ENCODE data around the gene DCP2. TPM values are rescaled to one million over a fixed set of nuclear protein-coding genes. Genes with fewer than 3 reads are reported as not detected.

The DCP2 gene
- total RNA-seq, 1 experiment from 2014 or later, result 186 TPM

DNA sequence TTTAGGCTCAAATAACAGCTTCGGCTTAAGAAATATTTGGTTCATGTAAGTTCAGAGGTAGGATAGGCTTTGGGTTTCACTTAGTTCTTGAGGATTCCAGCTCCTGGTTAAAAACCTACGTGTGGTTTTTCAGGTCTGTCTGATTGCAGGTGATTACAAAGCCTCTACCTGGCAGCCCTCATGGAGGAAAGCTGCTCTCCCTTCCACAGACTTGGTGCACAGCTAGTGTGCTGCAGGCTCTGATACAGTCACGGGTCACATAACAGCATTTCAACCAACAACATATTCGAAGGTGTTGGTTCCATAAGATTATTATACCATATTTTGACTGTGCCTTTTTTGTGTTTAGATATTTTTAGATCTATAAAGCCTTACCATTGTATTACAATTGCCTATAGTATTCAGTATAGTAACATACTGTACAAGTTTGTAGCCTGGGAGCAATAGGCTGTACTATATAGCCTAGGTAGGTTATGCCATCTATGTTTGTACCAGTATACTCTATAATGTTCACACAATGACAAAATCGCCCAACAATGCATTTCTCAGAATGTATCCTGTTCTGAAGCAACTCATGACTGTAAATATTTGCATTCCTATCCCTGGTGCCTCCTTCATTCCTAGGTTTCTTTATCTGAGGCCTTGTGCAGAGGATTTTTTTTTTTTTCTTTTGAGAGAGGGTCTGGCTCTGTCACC lies 8.0 kb upstream of the DCP2 start:
- POLR2A ChIA-PET, result interaction anchor here (0.6 to 2.4 kb wide), 2 partner anchors 8 to 179 kb away, joined by 4 to 9 read pairs; partner anchors contain the start of gene DCP2
- no peak for TF ChIP-seq FOXP1 (CRISPR knock-in tag; IDR thresholded peaks at IDR 0.05; ENCODE audit: borderline replicate concordance)
- TF ChIP-seq, protein P1, sequence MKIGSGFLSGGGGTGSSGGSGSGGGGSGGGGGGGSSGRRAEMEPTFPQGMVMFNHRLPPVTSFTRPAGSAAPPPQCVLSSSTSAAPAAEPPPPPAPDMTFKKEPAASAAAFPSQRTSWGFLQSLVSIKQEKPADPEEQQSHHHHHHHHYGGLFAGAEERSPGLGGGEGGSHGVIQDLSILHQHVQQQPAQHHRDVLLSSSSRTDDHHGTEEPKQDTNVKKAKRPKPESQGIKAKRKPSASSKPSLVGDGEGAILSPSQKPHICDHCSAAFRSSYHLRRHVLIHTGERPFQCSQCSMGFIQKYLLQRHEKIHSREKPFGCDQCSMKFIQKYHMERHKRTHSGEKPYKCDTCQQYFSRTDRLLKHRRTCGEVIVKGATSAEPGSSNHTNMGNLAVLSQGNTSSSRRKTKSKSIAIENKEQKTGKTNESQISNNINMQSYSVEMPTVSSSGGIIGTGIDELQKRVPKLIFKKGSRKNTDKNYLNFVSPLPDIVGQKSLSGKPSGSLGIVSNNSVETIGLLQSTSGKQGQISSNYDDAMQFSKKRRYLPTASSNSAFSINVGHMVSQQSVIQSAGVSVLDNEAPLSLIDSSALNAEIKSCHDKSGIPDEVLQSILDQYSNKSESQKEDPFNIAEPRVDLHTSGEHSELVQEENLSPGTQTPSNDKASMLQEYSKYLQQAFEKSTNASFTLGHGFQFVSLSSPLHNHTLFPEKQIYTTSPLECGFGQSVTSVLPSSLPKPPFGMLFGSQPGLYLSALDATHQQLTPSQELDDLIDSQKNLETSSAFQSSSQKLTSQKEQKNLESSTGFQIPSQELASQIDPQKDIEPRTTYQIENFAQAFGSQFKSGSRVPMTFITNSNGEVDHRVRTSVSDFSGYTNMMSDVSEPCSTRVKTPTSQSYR (CRISPR knock-in tag; IDR thresholded peaks at IDR 0.05), result no peak
- TF ChIP-seq JUN (CRISPR knock-in tag; IDR thresholded peaks at IDR 0.05), result no peak
- TF ChIP-seq ZNF138 (CRISPR knock-in tag; conservative IDR thresholded peaks at IDR 0.05), result no peak
- TF ChIP-seq NFYB (CRISPR knock-in tag; conservative IDR thresholded peaks at IDR 0.05; ENCODE audit: low read depth), result no peak
- TF ChIP-seq GABPB1 (CRISPR knock-in tag; IDR thresholded peaks at IDR 0.05), result peak; percentile 33; the same call in 1 of the 2 replicates
- Mint-ChIP-seq H3K9me3 (no peaks in the 10 kb centered on the region), H3K4me3 (no peak overlapping the region), H3K27me3 (ENCODE audit: low read depth) (no peaks in the 10 kb centered on the region), H3K4me1 (peaks cover 36% of the 10 kb centered on the region), H3K36me3 (no peaks in the 10 kb centered on the region), H3K27ac (peak overlapping the region; percentile 71)
- CTCF ChIA-PET, result interaction anchor here (1.5 to 1.8 kb wide), 2 partner anchors 8 to 28 kb away, joined by 5 to 6 read pairs; partner anchors contain the start of gene DCP2
- DNase-seq (ENCODE audit: low spot score) (no peak), ATAC-seq (no peak)

DNA sequence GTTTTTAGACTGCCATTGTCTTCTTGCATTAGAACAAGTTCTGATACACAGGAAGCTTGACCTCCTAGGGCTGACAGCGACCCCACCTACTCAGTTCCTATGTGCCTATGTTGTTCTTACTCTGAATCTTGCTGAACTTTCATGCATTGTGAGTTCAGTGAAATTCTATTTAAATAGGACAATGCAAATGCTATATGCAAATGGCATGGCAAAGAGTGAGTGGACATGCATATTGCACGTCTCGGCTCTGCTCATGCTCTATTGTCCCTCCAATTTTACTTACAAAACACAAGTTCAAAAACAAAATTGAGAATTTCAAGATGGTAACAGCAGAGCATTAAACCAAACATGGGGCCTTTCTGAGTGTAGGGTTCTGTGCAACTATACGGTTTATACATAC lies 5.3 kb upstream of the DCP2 start:
- no peaks in the 10 kb centered on the region for H3K9me3 Mint-ChIP-seq
- DNase-seq (ENCODE audit: low spot score) (no peak), ATAC-seq (no peak)
- H3K4me3 Mint-ChIP-seq, result no peak overlapping the region
- H3K4me1 Mint-ChIP-seq, result peaks cover 43% of the 10 kb centered on the region
- ChIA-PET CTCF (no interaction called here), POLR2A (no interaction called here)
- no peak overlapping the region for H3K27ac Mint-ChIP-seq
- no peaks in the 10 kb centered on the region for H3K36me3 Mint-ChIP-seq
- no peaks in the 10 kb centered on the region for H3K27me3 Mint-ChIP-seq (ENCODE audit: low read depth)
- TF ChIP-seq, protein P2, sequence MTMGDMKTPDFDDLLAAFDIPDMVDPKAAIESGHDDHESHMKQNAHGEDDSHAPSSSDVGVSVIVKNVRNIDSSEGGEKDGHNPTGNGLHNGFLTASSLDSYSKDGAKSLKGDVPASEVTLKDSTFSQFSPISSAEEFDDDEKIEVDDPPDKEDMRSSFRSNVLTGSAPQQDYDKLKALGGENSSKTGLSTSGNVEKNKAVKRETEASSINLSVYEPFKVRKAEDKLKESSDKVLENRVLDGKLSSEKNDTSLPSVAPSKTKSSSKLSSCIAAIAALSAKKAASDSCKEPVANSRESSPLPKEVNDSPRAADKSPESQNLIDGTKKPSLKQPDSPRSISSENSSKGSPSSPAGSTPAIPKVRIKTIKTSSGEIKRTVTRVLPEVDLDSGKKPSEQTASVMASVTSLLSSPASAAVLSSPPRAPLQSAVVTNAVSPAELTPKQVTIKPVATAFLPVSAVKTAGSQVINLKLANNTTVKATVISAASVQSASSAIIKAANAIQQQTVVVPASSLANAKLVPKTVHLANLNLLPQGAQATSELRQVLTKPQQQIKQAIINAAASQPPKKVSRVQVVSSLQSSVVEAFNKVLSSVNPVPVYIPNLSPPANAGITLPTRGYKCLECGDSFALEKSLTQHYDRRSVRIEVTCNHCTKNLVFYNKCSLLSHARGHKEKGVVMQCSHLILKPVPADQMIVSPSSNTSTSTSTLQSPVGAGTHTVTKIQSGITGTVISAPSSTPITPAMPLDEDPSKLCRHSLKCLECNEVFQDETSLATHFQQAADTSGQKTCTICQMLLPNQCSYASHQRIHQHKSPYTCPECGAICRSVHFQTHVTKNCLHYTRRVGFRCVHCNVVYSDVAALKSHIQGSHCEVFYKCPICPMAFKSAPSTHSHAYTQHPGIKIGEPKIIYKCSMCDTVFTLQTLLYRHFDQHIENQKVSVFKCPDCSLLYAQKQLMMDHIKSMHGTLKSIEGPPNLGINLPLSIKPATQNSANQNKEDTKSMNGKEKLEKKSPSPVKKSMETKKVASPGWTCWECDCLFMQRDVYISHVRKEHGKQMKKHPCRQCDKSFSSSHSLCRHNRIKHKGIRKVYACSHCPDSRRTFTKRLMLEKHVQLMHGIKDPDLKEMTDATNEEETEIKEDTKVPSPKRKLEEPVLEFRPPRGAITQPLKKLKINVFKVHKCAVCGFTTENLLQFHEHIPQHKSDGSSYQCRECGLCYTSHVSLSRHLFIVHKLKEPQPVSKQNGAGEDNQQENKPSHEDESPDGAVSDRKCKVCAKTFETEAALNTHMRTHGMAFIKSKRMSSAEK (CRISPR knock-in tag; IDR thresholded peaks at IDR 0.05; ENCODE audit: borderline replicate concordance), result no peak
- TF ChIP-seq, protein P1 (CRISPR knock-in tag; IDR thresholded peaks at IDR 0.05), result no peak
- no peak for TF ChIP-seq ZNF263 (CRISPR knock-in tag; IDR thresholded peaks at IDR 0.05; ENCODE audit: low read depth)
- TF ChIP-seq, protein P3, sequence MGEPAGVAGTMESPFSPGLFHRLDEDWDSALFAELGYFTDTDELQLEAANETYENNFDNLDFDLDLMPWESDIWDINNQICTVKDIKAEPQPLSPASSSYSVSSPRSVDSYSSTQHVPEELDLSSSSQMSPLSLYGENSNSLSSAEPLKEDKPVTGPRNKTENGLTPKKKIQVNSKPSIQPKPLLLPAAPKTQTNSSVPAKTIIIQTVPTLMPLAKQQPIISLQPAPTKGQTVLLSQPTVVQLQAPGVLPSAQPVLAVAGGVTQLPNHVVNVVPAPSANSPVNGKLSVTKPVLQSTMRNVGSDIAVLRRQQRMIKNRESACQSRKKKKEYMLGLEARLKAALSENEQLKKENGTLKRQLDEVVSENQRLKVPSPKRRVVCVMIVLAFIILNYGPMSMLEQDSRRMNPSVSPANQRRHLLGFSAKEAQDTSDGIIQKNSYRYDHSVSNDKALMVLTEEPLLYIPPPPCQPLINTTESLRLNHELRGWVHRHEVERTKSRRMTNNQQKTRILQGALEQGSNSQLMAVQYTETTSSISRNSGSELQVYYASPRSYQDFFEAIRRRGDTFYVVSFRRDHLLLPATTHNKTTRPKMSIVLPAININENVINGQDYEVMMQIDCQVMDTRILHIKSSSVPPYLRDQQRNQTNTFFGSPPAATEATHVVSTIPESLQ (CRISPR knock-in tag; IDR thresholded peaks at IDR 0.05), result no peak
- TF ChIP-seq, protein P4, sequence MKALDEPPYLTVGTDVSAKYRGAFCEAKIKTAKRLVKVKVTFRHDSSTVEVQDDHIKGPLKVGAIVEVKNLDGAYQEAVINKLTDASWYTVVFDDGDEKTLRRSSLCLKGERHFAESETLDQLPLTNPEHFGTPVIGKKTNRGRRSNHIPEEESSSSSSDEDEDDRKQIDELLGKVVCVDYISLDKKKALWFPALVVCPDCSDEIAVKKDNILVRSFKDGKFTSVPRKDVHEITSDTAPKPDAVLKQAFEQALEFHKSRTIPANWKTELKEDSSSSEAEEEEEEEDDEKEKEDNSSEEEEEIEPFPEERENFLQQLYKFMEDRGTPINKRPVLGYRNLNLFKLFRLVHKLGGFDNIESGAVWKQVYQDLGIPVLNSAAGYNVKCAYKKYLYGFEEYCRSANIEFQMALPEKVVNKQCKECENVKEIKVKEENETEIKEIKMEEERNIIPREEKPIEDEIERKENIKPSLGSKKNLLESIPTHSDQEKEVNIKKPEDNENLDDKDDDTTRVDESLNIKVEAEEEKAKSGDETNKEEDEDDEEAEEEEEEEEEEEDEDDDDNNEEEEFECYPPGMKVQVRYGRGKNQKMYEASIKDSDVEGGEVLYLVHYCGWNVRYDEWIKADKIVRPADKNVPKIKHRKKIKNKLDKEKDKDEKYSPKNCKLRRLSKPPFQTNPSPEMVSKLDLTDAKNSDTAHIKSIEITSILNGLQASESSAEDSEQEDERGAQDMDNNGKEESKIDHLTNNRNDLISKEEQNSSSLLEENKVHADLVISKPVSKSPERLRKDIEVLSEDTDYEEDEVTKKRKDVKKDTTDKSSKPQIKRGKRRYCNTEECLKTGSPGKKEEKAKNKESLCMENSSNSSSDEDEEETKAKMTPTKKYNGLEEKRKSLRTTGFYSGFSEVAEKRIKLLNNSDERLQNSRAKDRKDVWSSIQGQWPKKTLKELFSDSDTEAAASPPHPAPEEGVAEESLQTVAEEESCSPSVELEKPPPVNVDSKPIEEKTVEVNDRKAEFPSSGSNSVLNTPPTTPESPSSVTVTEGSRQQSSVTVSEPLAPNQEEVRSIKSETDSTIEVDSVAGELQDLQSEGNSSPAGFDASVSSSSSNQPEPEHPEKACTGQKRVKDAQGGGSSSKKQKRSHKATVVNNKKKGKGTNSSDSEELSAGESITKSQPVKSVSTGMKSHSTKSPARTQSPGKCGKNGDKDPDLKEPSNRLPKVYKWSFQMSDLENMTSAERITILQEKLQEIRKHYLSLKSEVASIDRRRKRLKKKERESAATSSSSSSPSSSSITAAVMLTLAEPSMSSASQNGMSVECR (CRISPR knock-in tag; IDR thresholded peaks at IDR 0.05; ENCODE audit: borderline replicate concordance), result no peak
- TF ChIP-seq, protein P5, sequence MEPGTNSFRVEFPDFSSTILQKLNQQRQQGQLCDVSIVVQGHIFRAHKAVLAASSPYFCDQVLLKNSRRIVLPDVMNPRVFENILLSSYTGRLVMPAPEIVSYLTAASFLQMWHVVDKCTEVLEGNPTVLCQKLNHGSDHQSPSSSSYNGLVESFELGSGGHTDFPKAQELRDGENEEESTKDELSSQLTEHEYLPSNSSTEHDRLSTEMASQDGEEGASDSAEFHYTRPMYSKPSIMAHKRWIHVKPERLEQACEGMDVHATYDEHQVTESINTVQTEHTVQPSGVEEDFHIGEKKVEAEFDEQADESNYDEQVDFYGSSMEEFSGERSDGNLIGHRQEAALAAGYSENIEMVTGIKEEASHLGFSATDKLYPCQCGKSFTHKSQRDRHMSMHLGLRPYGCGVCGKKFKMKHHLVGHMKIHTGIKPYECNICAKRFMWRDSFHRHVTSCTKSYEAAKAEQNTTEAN (CRISPR knock-in tag; IDR thresholded peaks at IDR 0.05), result no peak
- TF ChIP-seq TEAD1 (CRISPR knock-in tag; IDR thresholded peaks at IDR 0.05), result no peak
- no peak for TF ChIP-seq TP53 (CRISPR knock-in tag; IDR thresholded peaks at IDR 0.05)
- TF ChIP-seq ETV6 (CRISPR knock-in tag; IDR thresholded peaks at IDR 0.05), result no peak
- no peak for TF ChIP-seq SOX15 (CRISPR knock-in tag; IDR thresholded peaks at IDR 0.05)
- TF ChIP-seq ESRRA (CRISPR knock-in tag; IDR thresholded peaks at IDR 0.05; ENCODE audit: borderline replicate concordance), result no peak

Measured in WTC11 (cell line).